Peyer's patch (tissue), 4 donors: Measurements from ENCODE around the gene PRL. TPM values are rescaled to one million over a fixed set of nuclear protein-coding genes. Genes with fewer than 3 reads are reported as not detected.

Source experiments
- DNase-seq, 3 donors: peaks; one replicate each; pipeline ENCODE4 v3.0.0-alpha.2; 2017 to 2019
- H3K27ac ChIP-seq, 4 donors: fragments of 200-600 bp; sonication (generic); one replicate each; pipeline ENCODE4 v1.5.1; 2016 to 2019
- H3K27me3 ChIP-seq, 2 donors: fragments of 200-600 bp; sonication (generic); one replicate each; pipeline ENCODE4 v1.5.1; 2019
- H3K36me3 ChIP-seq, 3 donors: fragments of 200-600 bp; sonication (generic); one replicate each; pipeline ENCODE4 v1.5.1; 2016 to 2019
- H3K4me1 ChIP-seq, 4 donors: fragments of 200-600 bp; sonication (generic); one replicate each; pipeline ENCODE4 v1.5.1; 2016 to 2019
- H3K4me3 ChIP-seq, 4 donors: fragments of 200-600 bp; sonication (generic); 1 replicate in 3 of 4; 2 replicates in 1 of 4; pipeline ENCODE4 v1.5.1; 2016 to 2019; ENCODE audit warnings: mild to moderate bottlenecking in 1 of 4
- H3K9me3 ChIP-seq, 4 donors: fragments of 200-600 bp; sonication (generic); one replicate each; pipeline ENCODE4 v1.5.1; 2016 to 2019; ENCODE audit warnings: mild to moderate bottlenecking in 1 of 4
- POLR2A ChIP-seq, 2 donors: fragments of 450-650 bp; IDR thresholded peaks; one replicate each; pipeline ENCODE4 v1.5.1; 2017; ENCODE audit warnings: antibody characterized with exemption in 2 of 2, mild to moderate bottlenecking in 2 of 2, moderate library complexity in 2 of 2
- total RNA-seq, 4 donors: library from RNA; depleted of rRNA; stranded (reverse); fragments of >200 nt; gene quantifications; one replicate each; pipeline ENCODE4 v1.1.0, GENCODE V29; 2016
- TF ChIP-seq, protein P1 (sequence below), 6 experiments: fragments of 450-650 bp in 4 of 6; fragments of 200-600 bp in 2 of 6; sonication (generic) in 1 of 6; IDR thresholded peaks; one replicate each; pipeline ENCODE4 v1.5.1; 2017 to 2019; ENCODE audit warnings: antibody characterized with exemption in 6 of 6, mild to moderate bottlenecking in 3 of 6, moderate library complexity in 1 of 6

PRL gene
- total RNA-seq, 4 donors from 2014 or later: not detected

DNA sequence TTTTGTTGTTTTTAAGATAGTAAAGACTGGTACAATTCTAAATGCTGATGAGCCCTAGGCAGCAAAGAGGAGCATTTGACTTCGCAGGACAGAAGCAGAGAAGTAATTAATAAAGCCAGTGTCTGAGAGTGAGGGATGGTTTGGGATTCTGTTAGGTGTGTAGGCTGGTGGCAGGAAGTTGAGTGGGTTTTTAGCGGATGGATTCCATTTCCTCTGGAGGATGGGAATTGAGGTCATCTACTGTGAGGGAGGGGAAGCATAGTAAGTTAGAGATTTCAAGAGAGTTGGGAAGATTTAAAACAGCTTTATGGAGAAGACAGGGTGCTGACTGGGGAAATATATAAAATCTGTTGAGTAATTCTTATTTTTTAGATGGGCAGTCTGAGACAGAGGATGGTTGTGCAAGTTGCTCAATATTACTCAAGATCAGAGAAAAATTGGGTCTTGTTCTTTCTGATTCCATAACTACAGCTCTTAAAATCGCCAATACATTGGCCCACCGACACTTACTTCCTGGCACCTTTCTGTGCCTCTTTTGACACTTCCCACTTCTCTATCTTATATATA, 48.8 kb downstream of the PRL start:
- H3K9me3 ChIP-seq: no peaks in the 10 kb centered on the region
- no peak overlapping the region for H3K27ac ChIP-seq
- no peaks in the 10 kb centered on the region for H3K36me3 ChIP-seq
- DNase-seq: no peak
- H3K4me3 ChIP-seq: no peak overlapping the region
- H3K4me1 ChIP-seq: no peaks in the 10 kb centered on the region
- no peak for TF ChIP-seq POLR2A (IDR thresholded peaks at IDR 0.05)
- TF ChIP-seq, protein P1, sequence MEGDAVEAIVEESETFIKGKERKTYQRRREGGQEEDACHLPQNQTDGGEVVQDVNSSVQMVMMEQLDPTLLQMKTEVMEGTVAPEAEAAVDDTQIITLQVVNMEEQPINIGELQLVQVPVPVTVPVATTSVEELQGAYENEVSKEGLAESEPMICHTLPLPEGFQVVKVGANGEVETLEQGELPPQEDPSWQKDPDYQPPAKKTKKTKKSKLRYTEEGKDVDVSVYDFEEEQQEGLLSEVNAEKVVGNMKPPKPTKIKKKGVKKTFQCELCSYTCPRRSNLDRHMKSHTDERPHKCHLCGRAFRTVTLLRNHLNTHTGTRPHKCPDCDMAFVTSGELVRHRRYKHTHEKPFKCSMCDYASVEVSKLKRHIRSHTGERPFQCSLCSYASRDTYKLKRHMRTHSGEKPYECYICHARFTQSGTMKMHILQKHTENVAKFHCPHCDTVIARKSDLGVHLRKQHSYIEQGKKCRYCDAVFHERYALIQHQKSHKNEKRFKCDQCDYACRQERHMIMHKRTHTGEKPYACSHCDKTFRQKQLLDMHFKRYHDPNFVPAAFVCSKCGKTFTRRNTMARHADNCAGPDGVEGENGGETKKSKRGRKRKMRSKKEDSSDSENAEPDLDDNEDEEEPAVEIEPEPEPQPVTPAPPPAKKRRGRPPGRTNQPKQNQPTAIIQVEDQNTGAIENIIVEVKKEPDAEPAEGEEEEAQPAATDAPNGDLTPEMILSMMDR (IDR thresholded peaks at IDR 0.05): no peak
- no peaks in the 10 kb centered on the region for H3K27me3 ChIP-seq

DNA sequence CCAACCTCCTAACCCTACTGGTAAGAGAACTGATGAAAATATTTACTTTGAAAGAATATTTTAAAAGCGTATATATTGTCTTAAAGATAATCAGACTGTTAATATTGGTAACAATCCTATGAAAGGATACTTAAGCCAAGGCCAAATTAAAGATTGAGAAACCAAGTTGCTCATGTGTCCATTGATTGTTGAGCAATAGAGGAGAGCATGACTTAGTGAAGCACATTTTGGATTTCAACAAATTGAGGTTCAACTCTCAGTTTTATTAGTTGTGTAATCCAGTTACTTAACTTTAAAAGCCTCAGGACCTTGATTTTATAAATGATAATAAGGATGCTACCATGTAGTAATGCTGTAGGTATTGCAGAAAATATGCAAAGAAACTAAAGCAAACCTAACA, 56.8 kb downstream of the PRL start:
- no peak overlapping the region for H3K4me3 ChIP-seq
- TF ChIP-seq, protein P1 (IDR thresholded peaks at IDR 0.05): no peak
- TF ChIP-seq POLR2A (IDR thresholded peaks at IDR 0.05): no peak
- no peak overlapping the region for H3K27ac ChIP-seq
- DNase-seq: no peak
- H3K27me3 ChIP-seq: no peaks in the 10 kb centered on the region
- no peaks in the 10 kb centered on the region for H3K36me3 ChIP-seq
- no peaks in the 10 kb centered on the region for H3K9me3 ChIP-seq
- no peaks in the 10 kb centered on the region for H3K4me1 ChIP-seq

DNA sequence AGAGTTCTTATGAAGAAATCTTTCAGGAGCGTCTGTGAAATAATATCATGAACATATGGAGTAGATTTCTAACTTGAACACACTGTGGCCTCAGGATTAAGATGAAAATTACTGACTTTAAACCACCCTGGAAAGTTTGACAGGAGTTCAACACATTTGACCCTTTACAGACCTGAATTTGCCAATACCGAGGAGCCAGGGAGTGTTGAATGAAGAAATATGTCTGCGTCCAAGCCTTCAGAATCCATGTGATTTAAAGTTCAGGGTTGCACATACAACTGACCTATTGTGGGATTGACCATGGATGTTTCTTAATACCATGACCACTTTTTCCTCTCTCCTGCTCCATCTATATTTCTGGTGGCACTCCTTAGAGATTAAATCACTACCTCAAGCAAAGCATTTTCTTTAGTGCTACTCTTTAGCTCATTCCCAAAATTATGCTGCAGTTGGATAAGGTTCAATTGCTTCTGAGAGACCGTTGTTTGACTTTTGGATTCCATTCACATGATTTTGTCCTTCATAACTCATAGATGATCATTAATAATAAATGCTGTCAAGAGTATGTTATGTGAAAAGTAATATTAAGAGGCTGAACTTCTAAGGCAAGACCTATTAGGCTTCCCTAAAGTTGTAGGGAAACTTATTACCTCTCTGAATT, 57.4 kb downstream of the PRL start:
- no peaks in the 10 kb centered on the region for H3K36me3 ChIP-seq
- DNase-seq: no peak
- no peaks in the 10 kb centered on the region for H3K27me3 ChIP-seq
- no peaks in the 10 kb centered on the region for H3K9me3 ChIP-seq
- no peaks in the 10 kb centered on the region for H3K4me1 ChIP-seq
- no peak overlapping the region for H3K4me3 ChIP-seq
- no peak for TF ChIP-seq POLR2A (IDR thresholded peaks at IDR 0.05)
- TF ChIP-seq, protein P1 (IDR thresholded peaks at IDR 0.05): no peak
- H3K27ac ChIP-seq: no peak overlapping the region

DNA sequence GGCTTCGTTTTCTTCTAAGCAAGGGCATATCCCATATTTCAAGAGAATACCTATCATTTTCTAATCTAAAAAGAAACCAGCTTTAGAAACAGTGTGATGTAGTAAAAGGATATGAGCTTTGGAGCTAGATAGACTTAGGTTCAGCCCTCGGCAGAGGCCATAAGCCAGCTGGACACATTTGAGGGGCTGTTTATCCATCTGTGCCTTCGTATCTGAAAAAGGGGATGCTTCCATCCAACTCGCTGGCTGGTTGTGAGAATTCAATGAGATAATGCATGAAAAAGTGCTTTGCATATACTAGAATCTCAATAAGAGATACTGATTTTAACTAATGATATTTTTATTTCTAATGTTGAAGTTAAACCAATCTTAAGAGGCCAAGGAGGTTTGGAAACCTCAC, 58.0 kb downstream of the PRL start:
- H3K36me3 ChIP-seq: no peaks in the 10 kb centered on the region
- H3K9me3 ChIP-seq: no peaks in the 10 kb centered on the region
- H3K27me3 ChIP-seq: no peaks in the 10 kb centered on the region
- TF ChIP-seq POLR2A (IDR thresholded peaks at IDR 0.05): no peak
- TF ChIP-seq, protein P1 (IDR thresholded peaks at IDR 0.05): no peak
- H3K27ac ChIP-seq: no peak overlapping the region
- no peak overlapping the region for H3K4me3 ChIP-seq
- no peak for DNase-seq
- no peaks in the 10 kb centered on the region for H3K4me1 ChIP-seq

DNA sequence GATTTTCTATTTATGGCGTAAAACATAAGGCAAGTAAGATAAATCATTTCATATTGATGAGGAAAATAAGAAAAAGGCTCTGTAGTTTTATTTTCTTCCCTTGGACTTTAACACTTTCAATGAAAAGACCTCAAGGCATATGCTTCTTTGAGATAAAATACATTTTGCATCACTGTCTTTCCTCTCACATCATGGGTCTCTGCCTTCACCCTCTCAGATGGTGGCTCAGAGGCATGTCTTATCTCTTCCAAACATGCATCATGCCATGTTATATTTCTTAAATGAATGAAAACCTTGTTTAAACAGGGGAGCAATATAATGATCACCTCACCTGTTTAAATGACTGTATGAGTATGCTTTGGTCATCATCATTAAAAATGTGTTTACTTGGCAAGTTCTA, 59.3 kb downstream of the PRL start:
- Histone ChIP-seq H3K9me3 (no peaks in the 10 kb centered on the region), H3K36me3 (no peaks in the 10 kb centered on the region), H3K27ac (no peak overlapping the region), H3K4me1 (no peaks in the 10 kb centered on the region), H3K4me3 (no peak overlapping the region), H3K27me3 (no peaks in the 10 kb centered on the region)
- no peak for TF ChIP-seq POLR2A (IDR thresholded peaks at IDR 0.05)
- TF ChIP-seq, protein P1 (IDR thresholded peaks at IDR 0.05): no peak
- DNase-seq: no peak
